ENCODE results near the gene HAT1.

DNA sequence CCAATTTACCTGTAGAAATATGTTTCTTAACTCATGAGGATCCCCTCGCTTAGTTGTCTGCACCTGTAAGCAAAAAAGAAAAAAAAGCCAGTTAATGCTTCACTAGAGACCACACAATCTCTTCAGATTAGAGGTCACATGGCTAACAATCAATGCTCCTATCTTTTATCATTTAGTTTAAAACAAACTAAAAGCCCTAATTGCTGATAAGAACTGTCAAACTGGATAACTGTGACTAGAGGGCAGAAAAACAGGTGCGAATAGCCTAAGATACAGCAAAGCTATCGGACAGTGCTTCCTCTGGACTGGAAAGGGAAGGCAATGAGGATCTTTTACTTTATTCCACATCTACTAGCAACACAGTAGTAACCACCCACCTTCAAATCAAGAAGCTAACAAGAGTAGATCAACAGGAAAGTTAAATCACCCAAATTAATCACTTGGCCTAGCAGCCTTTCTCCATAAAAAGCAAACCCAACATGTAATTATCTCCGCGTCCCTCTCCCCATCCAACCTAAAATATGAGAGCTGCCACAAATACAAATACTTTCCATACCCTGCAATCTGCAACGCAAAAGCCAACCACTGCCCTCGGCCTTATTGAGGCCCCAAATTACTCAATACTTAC lies 29.0 kb upstream of the HAT1 start:
- TF ChIP-seq YY1 (IDR thresholded peaks at IDR 0.05; ENCODE audit: insufficient read depth, insufficient read length) (no peak), ZNF274 (IDR thresholded peaks at IDR 0.05; ENCODE audit: low read depth, low read length) (no peak)
